Measurements from ENCODE around the gene SATL1.
"Not testable (repeated sequence)": the region's sequence is repeated elsewhere in the genome, so short reads cannot be mapped to it uniquely, and the experiment has no call there.

Gene SATL1

GRCh38 chrX:85243761-85244449 is at the start of gene SATL1, which contains the start of gene ZNF711:
Gene SATL1, minus strand, starts transcription at chrX:85243779. Its CDS starts 134,811 bp downstream, at chrX:85108968.
Gene ZNF711, plus strand, starts transcription at chrX:85243991. Its CDS starts 3,582 bp downstream, at chrX:85247573.
- H4K20me1 ChIP-seq (ENCODE audit: insufficient read depth, low read length), result no peaks in the 10 kb centered on the region
- H3K9ac ChIP-seq (ENCODE audit: low read length), result peak within 1 kb of the TSS; percentile 46; the same call in 1 of the 2 replicates
- H2AFZ ChIP-seq (ENCODE audit: low read length), result peak within 1 kb of the TSS; percentile 91
- H3K9me3 ChIP-seq (replicated peaks; ENCODE audit: insufficient read depth, low read length), result no peaks in the 10 kb centered on the region
- peak within 1 kb of the TSS; percentile 69 for H3K4me3 ChIP-seq (ENCODE audit: low read length)
- H3K27ac ChIP-seq (ENCODE audit: low read length), result no peak within 1 kb of the TSS
- TF ChIP-seq EZH2phosphoT487 (IDR thresholded peaks at IDR 0.05; ENCODE audit: low read length) (no peak), EZH2 (optimal IDR thresholded peaks at IDR 0.05; ENCODE audit: low read depth, low read length) (no peak)
- peak; percentile 12 for DNase-seq
- H3K9me2 ChIP-seq (replicated peaks; ENCODE audit: insufficient read depth, low read length), result no peaks in the 10 kb centered on the region
- H3K36me3 ChIP-seq (replicated peaks; ENCODE audit: insufficient read depth, low read length), result no peaks in the 10 kb centered on the region
- 0 out of 2 replicates have a peak, but pooled peaks cover 7% of the 10 kb centered on the region for H3K4me1 ChIP-seq (ENCODE audit: low read length)
- no peaks in the 10 kb centered on the region for H3K79me2 ChIP-seq (ENCODE audit: low read length)
- peak within 1 kb of the TSS; percentile 77 for H3K4me2 ChIP-seq (ENCODE audit: low read depth, low read length)
- no peaks in the 10 kb centered on the region for H3K27me3 ChIP-seq (replicated peaks; ENCODE audit: insufficient read depth, low read length)
- H3F3A ChIP-seq (ENCODE audit: insufficient read depth, low read length), result no peaks in the 10 kb centered on the region

- peak; percentile 10 for DNase-seq
- TF ChIP-seq CTCF (IDR thresholded peaks at IDR 0.05; ENCODE audit: low read length) (peak; percentile 21), EZH2phosphoT487 (IDR thresholded peaks at IDR 0.05; ENCODE audit: low read length) (no peak)
- Histone ChIP-seq H3K79me2 (ENCODE audit: low read length) (no peaks in the 10 kb centered on the region), H3K4me3 (ENCODE audit: low read length) (no peak overlapping the region), H3K4me1 (ENCODE audit: low read length) (no peaks in the 10 kb centered on the region), H3K4me2 (ENCODE audit: low read depth, low read length) (no peak overlapping the region), H4K20me1 (ENCODE audit: insufficient read depth, low read length) (no peaks in the 10 kb centered on the region), H3F3A (ENCODE audit: insufficient read depth, low read length) (no peaks in the 10 kb centered on the region), H2AFZ (ENCODE audit: low read length) (no peak overlapping the region), H3K9ac (ENCODE audit: low read length) (no peak overlapping the region), H3K27ac (ENCODE audit: low read length) (no peak overlapping the region), H3K27me3 (replicated peaks; ENCODE audit: insufficient read depth, low read length) (no peaks in the 10 kb centered on the region), H3K9me3 (replicated peaks; ENCODE audit: insufficient read depth, low read length) (no peaks in the 10 kb centered on the region), H3K36me3 (replicated peaks; ENCODE audit: insufficient read depth, low read length) (no peaks in the 10 kb centered on the region), H3K9me2 (replicated peaks; ENCODE audit: insufficient read depth, low read length) (no peaks in the 10 kb centered on the region)
Observed at GRCh38 chrX:85288992-85289723, 45.6 kb upstream of the SATL1 start.

- DNase-seq; H3K79me2 ChIP-seq (ENCODE audit: low read length); H4K20me1 ChIP-seq (ENCODE audit: insufficient read depth, low read length); H3K4me3 ChIP-seq (ENCODE audit: low read length); H3K9me3 ChIP-seq (replicated peaks; ENCODE audit: insufficient read depth, low read length); H3K36me3 ChIP-seq (replicated peaks; ENCODE audit: insufficient read depth, low read length); H3K4me1 ChIP-seq (ENCODE audit: low read length); H3K27ac ChIP-seq (ENCODE audit: low read length); H3K4me2 ChIP-seq (ENCODE audit: low read depth, low read length); H3F3A ChIP-seq (ENCODE audit: insufficient read depth, low read length); H3K9ac ChIP-seq (ENCODE audit: low read length); H2AFZ ChIP-seq (ENCODE audit: low read length); H3K9me2 ChIP-seq (replicated peaks; ENCODE audit: insufficient read depth, low read length); H3K27me3 ChIP-seq (replicated peaks; ENCODE audit: insufficient read depth, low read length): not testable (repeated sequence)
Observed at GRCh38 chrX:85285286-85285685, 41.7 kb upstream of the SATL1 start.

GRCh38 chrX:85244450-85245211 is 1.1 kb upstream of the SATL1 start:
- no peaks in the 10 kb centered on the region for H3K79me2 ChIP-seq (ENCODE audit: low read length)
- no peak for TF ChIP-seq EZH2phosphoT487 (IDR thresholded peaks at IDR 0.05; ENCODE audit: low read length)
- no peak for TF ChIP-seq EZH2 (optimal IDR thresholded peaks at IDR 0.05; ENCODE audit: low read depth, low read length)
- TF ChIP-seq CTCF (IDR thresholded peaks at IDR 0.05; ENCODE audit: low read length), result no peak
- H3K9me2 ChIP-seq (replicated peaks; ENCODE audit: insufficient read depth, low read length), result no peaks in the 10 kb centered on the region
- H3K27ac ChIP-seq (ENCODE audit: low read length), result no peak overlapping the region
- no peak for DNase-seq
- no peaks in the 10 kb centered on the region for H4K20me1 ChIP-seq (ENCODE audit: insufficient read depth, low read length)
- H2AFZ ChIP-seq (ENCODE audit: low read length), result peak overlapping the region; percentile 91
- no peaks in the 10 kb centered on the region for H3F3A ChIP-seq (ENCODE audit: insufficient read depth, low read length)
- H3K9me3 ChIP-seq (replicated peaks; ENCODE audit: insufficient read depth, low read length), result no peaks in the 10 kb centered on the region
- H3K4me2 ChIP-seq (ENCODE audit: low read depth, low read length), result peak overlapping the region; percentile 77
- no peaks in the 10 kb centered on the region for H3K27me3 ChIP-seq (replicated peaks; ENCODE audit: insufficient read depth, low read length)
- peak overlapping the region; percentile 69 for H3K4me3 ChIP-seq (ENCODE audit: low read length)
- H3K36me3 ChIP-seq (replicated peaks; ENCODE audit: insufficient read depth, low read length), result no peaks in the 10 kb centered on the region
- H3K9ac ChIP-seq (ENCODE audit: low read length), result peak overlapping the region; percentile 46; the same call in 1 of the 2 replicates
- 0 out of 2 replicates have a peak, but pooled peaks cover 7% of the 10 kb centered on the region for H3K4me1 ChIP-seq (ENCODE audit: low read length)
